ENCODE results near the gene CARD16.

- no peak for TF ChIP-seq CTCF (IDR thresholded peaks at IDR 0.05; ENCODE audit: insufficient read depth, low read depth, low read length)
- TF ChIP-seq EZH2 (IDR thresholded peaks at IDR 0.05; ENCODE audit: insufficient read depth, low read length), result no peak
These were observed 7.4 kb upstream of the CARD16 start for GRCh38 chr11:105052487-105052886.
